GM19099 (cell line): ENCODE measurements around the gene DDRGK1.

Source experiments
- POLR2A ChIP-seq: IDR thresholded peaks from 3 replicates; pipeline ENCODE4 v1.6.1; 2011; ENCODE audit warnings: low read depth; ENCODE audit not compliant: insufficient read length; ENCODE audit errors: extremely low read depth

The DDRGK1 gene

GRCh38 chr20:3141757-3142156, 62.7 kb downstream of the DDRGK1 start:
- no peak for TF ChIP-seq POLR2A
